Measurements from ENCODE around the gene CYB5B.

CYB5B gene

GRCh38 chr16:69448470-69449193 lies 24.2 kb downstream of the CYB5B start:
- DNase-seq: no peak

- DNase-seq: no peak
Observed at GRCh38 chr16:69451166-69451565, 26.7 kb downstream of the CYB5B start.

DNA sequence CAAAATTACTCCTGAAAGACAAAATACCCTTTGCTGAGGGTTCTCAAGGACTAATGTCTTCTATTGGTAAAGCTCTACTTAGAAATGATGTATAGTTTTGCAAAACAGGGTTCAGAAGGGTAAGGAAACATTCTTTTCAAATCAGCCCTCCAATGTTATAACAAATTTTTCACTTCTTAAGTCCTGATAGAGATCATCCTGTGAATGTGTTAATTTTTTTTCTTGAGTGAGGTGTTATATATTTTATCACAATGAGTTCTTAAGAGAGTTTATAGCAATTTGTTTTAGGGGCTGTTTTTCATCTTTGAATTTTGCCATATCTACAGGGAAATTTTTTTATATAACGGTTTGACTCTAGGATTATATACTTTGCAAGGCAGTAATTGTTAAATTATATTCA lies 29.5 kb downstream of the CYB5B start:
- DNase-seq: no peak

DNA sequence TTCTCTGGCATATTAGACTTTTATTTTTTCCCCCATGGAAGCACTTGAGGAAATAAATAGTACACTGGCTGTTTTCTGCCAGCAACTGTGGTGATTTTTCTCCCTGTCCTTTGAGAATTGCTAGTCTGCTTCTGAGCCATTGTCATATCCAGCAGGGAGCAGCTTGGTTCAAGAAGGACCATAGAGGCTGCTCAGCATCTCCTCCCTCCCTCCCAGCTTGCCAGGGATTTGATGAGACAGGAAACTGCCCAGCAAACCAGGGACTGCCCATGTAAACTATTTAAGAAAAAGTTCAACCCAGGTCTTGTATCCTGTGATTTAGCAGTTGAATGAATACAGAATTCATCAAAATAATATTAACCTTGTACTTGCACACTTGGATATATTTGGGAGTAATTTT lies 39.5 kb downstream of the CYB5B start:
- DNase-seq: peak; percentile 60

GRCh38 chr16:69465083-69465721 lies 40.8 kb downstream of the CYB5B start:
- DNase-seq: peak; percentile 14

DNA sequence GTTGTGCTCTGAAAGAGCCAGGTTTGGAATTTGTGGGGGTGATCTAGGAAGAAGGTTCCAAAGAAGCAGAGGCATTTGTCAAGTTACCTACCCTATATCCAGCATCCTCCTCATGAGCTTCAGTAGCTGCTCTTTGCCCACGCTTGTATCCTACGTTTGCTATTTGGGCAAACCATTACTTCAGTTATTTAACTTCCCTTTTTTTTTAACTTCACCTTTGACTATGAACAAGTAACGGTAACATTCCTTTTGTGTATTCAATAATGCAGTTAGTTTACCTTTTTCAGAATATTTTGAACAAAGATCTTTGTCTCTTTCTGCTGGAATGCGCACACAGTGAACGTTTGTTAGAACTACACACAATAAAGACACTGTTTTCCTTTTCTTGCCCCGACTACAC lies 41.5 kb downstream of the CYB5B start:
- DNase-seq: peak; percentile 13

DNA sequence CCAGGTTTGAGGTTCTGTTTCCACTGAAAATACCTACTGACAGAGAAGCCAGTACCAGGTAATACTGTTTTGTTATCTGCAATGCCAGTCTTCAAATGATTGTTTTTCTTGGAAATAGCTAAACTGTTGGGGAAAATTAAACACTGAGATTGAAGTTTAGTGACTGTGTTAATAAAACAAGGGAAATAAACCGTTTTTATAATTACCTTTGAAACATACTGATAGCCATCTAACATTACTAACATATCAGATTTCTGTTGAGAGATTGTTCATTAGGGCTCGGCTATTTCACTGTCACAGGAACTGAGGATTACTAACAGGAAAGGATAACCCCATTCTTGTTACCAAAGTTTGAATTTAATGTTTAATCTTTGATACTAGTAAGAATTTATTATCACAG lies 42.1 kb downstream of the CYB5B start:
- DNase-seq: no peak

- no peak for DNase-seq
Observed at GRCh38 chr16:69467080-69467479, 42.7 kb downstream of the CYB5B start.

- no peak for DNase-seq
Observed at GRCh38 chr16:69467531-69468204, 43.2 kb downstream of the CYB5B start.

- no peak for DNase-seq
Observed at GRCh38 chr16:69469807-69470561, 45.6 kb downstream of the CYB5B start.

- DNase-seq: no peak
Observed at GRCh38 chr16:69471121-69471520, 46.7 kb downstream of the CYB5B start.

DNA sequence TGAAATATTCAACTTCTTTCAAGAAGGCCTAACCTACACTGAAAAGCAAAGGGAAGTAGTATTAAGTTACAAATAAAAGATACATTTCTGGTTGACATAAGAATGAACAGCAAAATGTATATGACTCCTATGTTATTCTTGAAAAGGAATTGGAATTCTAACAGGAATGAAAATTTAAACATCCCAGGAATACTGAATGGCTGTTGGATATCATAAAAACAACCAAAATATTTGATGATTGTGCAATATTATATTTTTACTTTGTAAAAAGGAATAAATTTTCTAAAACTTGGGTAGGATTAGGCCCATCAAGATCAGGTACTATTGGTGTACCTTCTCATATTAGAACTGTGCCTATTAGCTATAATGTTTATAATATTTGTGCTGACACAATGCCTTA lies 50.0 kb downstream of the CYB5B start:
- no peak for DNase-seq

- no peak for DNase-seq
Observed at GRCh38 chr16:69476920-69477443, 52.6 kb downstream of the CYB5B start.

- no peak for DNase-seq
Observed at GRCh38 chr16:69477546-69477945, 53.1 kb downstream of the CYB5B start.

DNA sequence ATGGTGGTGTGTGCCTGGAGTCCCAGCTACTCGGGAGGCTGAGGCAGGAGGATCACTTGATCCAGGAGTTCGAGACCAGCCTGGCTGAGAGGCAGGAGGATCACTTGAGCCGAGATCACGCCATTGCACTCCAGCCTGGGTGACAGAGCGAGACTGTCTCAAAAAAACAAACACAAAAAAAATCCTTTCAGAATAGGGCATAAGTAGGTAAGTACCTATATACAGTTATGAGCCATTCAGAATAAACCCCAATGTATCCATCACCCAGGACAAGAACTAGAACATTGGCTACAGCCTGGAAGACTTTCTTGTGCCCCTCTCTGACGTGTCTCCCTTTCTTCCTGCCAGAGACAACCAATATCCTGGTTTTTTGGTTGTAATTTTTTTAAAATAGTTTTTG lies 54.3 kb downstream of the CYB5B start:
- no peak for DNase-seq

DNA sequence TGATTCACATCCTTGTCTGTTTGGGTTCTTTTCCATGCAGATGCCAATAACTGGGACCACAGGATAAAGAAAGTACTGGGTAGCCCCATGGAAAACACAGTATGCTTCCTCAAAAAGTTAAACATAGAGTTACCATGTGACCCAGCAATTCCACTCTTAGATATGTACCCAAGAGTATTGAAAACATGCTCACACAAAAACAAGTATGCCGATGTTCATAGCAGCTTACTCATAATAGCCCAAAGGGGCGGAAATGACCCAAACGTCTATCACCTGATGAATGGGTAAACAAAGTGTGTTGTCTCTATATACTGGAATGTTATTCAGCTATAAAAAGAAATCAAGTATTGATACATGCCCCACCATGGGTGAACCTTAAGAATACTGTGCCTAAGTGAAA lies 55.4 kb downstream of the CYB5B start:
- DNase-seq: no peak

DNA sequence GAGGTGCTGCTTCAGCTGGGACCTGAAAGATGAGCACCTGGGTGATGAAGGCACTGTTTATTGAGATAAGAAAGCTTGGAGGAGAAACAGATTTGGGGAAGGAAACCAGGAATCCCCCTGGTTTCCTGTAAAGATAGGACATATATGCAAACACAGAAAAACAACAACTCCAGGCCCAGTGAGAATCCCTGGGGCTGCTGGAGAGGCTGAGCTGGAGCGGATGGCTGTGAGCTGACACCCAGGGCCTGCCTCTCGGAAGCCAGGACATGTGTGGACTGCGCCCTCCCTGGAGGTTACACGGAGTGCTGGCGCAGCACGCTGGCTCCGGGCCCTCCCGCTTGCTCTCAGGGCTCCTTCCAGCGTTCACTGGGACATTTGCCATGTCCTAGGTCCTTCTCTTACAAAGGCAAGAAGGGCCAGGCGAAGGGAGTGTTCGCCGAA lies 57.5 kb downstream of the CYB5B start:
- peak; percentile 77 for DNase-seq

DNA sequence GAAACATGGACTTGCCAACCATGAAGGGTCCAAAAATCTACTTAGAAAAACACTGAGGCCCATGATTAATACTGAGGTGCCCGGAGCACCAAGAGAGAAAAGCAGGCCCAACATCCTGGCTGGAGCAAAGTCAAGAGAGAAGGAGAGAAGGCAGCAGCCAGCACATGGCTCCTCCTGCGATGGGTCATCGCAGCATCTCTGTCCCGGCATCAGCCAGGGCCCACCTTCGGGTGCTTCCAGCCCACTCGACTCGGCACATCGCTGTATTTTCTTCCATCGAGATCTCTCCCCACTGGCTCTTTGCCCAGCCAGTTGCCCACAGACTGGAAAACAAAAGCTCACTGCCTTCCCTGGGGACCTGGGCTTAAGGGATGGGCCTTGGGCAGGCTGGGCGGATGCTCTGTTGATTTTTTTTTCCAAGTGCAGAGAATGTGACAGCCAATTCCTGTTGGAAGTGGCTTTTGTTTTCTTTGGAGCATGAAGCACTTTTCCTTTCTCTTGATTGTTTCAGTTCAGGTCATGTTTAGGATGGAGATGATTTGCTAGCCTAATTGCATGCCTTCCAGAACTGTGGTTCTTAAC lies 58.1 kb downstream of the CYB5B start:
- peak; percentile 23 for DNase-seq

GRCh38 chr16:69483611-69484010 lies 59.2 kb downstream of the CYB5B start:
- no peak for DNase-seq

- DNase-seq: no peak
Observed at GRCh38 chr16:69485361-69485760, 60.9 kb downstream of the CYB5B start.

DNA sequence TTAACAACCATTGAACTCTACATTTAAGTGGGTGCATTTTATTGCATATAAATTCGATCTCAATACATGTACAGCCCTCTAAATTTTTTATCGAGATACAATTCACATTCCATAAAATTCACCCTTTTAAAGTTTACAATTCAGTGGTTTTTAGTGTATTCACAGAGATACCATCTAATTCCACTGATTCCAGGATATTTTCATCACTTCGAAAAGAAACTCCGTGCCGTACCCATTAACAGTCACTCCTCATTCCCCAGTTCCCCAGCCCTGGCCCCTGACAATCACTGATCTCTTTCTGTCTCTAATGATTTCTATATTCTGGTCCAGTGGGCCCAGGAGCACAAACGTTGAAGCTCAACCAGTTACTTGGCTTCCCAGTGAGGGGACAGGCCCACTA lies 61.4 kb downstream of the CYB5B start:
- no peak for DNase-seq

- DNase-seq: no peak
Observed at GRCh38 chr16:69486272-69486671, 61.9 kb downstream of the CYB5B start.

GRCh38 chr16:69486724-69487123 lies 62.3 kb downstream of the CYB5B start:
- no peak for DNase-seq

All from midbrain (tissue), 1 donor.